ENCODE results near the gene RXRG. TPM values are rescaled to one million over a fixed set of nuclear protein-coding genes. Genes with fewer than 3 reads are reported as not detected.

RXRG gene
- total RNA-seq, 2 donors from 2014 or later = not detected

- Mint-ChIP-seq H3K4me3 (no peak overlapping the region), H3K27me3 (peaks cover 39% of the 10 kb centered on the region), H3K4me1 (no peaks in the 10 kb centered on the region), H3K27ac (no peak overlapping the region), H3K36me3 (ENCODE audit: low read depth) (no peaks in the 10 kb centered on the region), H3K9me3 (no peaks in the 10 kb centered on the region)
- ATAC-seq (replicated peaks) = no peak
Measured at GRCh38 chr1:165383067-165383466, 61.9 kb downstream of the RXRG start.

GRCh38 chr1:165381745-165382505 is 63.0 kb downstream of the RXRG start:
- ATAC-seq (replicated peaks) = no peak
- Mint-ChIP-seq H3K9me3 (no peaks in the 10 kb centered on the region), H3K27ac (no peak overlapping the region), H3K4me3 (no peak overlapping the region), H3K36me3 (ENCODE audit: low read depth) (no peaks in the 10 kb centered on the region), H3K4me1 (peaks cover 3% of the 10 kb centered on the region), H3K27me3 (peaks cover 33% of the 10 kb centered on the region)

GRCh38 chr1:165376811-165377311 is 68.1 kb downstream of the RXRG start:
- no peaks in the 10 kb centered on the region for H3K36me3 Mint-ChIP-seq (ENCODE audit: low read depth)
- no peaks in the 10 kb centered on the region for H3K9me3 Mint-ChIP-seq
- peak overlapping the region; percentile 77 for H3K4me3 Mint-ChIP-seq
- peaks cover 47% of the 10 kb centered on the region for H3K27me3 Mint-ChIP-seq
- H3K4me1 Mint-ChIP-seq = peaks cover 7% of the 10 kb centered on the region
- H3K27ac Mint-ChIP-seq = no peak overlapping the region
- ATAC-seq (replicated peaks) = no peak

- Mint-ChIP-seq H3K27me3 (peaks cover 50% of the 10 kb centered on the region), H3K27ac (no peak overlapping the region), H3K4me1 (peaks cover 7% of the 10 kb centered on the region), H3K4me3 (peak overlapping the region; percentile 77), H3K9me3 (no peaks in the 10 kb centered on the region), H3K36me3 (ENCODE audit: low read depth) (no peaks in the 10 kb centered on the region)
- peak; percentile 83 for ATAC-seq (replicated peaks)
Measured at GRCh38 chr1:165376041-165376810, 68.7 kb downstream of the RXRG start.

- Mint-ChIP-seq H3K4me1 (peaks cover 7% of the 10 kb centered on the region), H3K9me3 (no peaks in the 10 kb centered on the region), H3K36me3 (ENCODE audit: low read depth) (no peaks in the 10 kb centered on the region), H3K27me3 (peaks cover 53% of the 10 kb centered on the region), H3K4me3 (peak overlapping the region; percentile 77), H3K27ac (no peak overlapping the region)
- ATAC-seq (replicated peaks) = no peak
Measured at GRCh38 chr1:165375623-165376022, 69.3 kb downstream of the RXRG start.

- H3K27me3 Mint-ChIP-seq = peaks cover 57% of the 10 kb centered on the region
- H3K4me3 Mint-ChIP-seq = no peak overlapping the region
- H3K36me3 Mint-ChIP-seq (ENCODE audit: low read depth) = no peaks in the 10 kb centered on the region
- ATAC-seq (replicated peaks) = no peak
- peaks cover 3% of the 10 kb centered on the region for H3K4me1 Mint-ChIP-seq
- no peaks in the 10 kb centered on the region for H3K9me3 Mint-ChIP-seq
- no peak overlapping the region for H3K27ac Mint-ChIP-seq
Measured at GRCh38 chr1:165371588-165372225, 73.2 kb downstream of the RXRG start.

- no peaks in the 10 kb centered on the region for H3K9me3 Mint-ChIP-seq
- no peaks in the 10 kb centered on the region for H3K4me1 Mint-ChIP-seq
- H3K4me3 Mint-ChIP-seq = no peak overlapping the region
- H3K36me3 Mint-ChIP-seq (ENCODE audit: low read depth) = no peaks in the 10 kb centered on the region
- H3K27ac Mint-ChIP-seq = no peak overlapping the region
- peaks cover 55% of the 10 kb centered on the region for H3K27me3 Mint-ChIP-seq
- peak; percentile 40 for ATAC-seq (replicated peaks)
Measured at GRCh38 chr1:165369255-165369848, 75.6 kb downstream of the RXRG start.

GRCh38 chr1:165367375-165367993 is 77.4 kb downstream of the RXRG start:
- Mint-ChIP-seq H3K36me3 (ENCODE audit: low read depth) (no peaks in the 10 kb centered on the region), H3K27ac (no peak overlapping the region), H3K4me1 (no peaks in the 10 kb centered on the region), H3K4me3 (no peak overlapping the region), H3K27me3 (peaks cover 53% of the 10 kb centered on the region), H3K9me3 (no peaks in the 10 kb centered on the region)
- ATAC-seq (replicated peaks) = peak; percentile 31

GRCh38 chr1:165365341-165365740 is 79.6 kb downstream of the RXRG start:
- H3K27me3 Mint-ChIP-seq = peaks cover 45% of the 10 kb centered on the region
- H3K9me3 Mint-ChIP-seq = no peaks in the 10 kb centered on the region
- H3K27ac Mint-ChIP-seq = no peak overlapping the region
- no peaks in the 10 kb centered on the region for H3K4me1 Mint-ChIP-seq
- no peak overlapping the region for H3K4me3 Mint-ChIP-seq
- ATAC-seq (replicated peaks) = no peak
- no peaks in the 10 kb centered on the region for H3K36me3 Mint-ChIP-seq (ENCODE audit: low read depth)

- H3K36me3 Mint-ChIP-seq (ENCODE audit: low read depth) = no peaks in the 10 kb centered on the region
- H3K4me1 Mint-ChIP-seq = no peaks in the 10 kb centered on the region
- peak; percentile 44 for ATAC-seq (replicated peaks)
- no peak overlapping the region for H3K4me3 Mint-ChIP-seq
- no peak overlapping the region for H3K27ac Mint-ChIP-seq
- no peaks in the 10 kb centered on the region for H3K9me3 Mint-ChIP-seq
- H3K27me3 Mint-ChIP-seq = peaks cover 48% of the 10 kb centered on the region
Measured at GRCh38 chr1:165364568-165365133, 80.3 kb downstream of the RXRG start.

- Mint-ChIP-seq H3K9me3 (no peaks in the 10 kb centered on the region), H3K27ac (no peak overlapping the region), H3K27me3 (peaks cover 72% of the 10 kb centered on the region), H3K36me3 (ENCODE audit: low read depth) (no peaks in the 10 kb centered on the region), H3K4me3 (no peak overlapping the region), H3K4me1 (no peaks in the 10 kb centered on the region)
- ATAC-seq (replicated peaks) = no peak
Measured at GRCh38 chr1:165356876-165357275, 88.0 kb downstream of the RXRG start.

- ATAC-seq (replicated peaks) = no peak
- peaks cover 72% of the 10 kb centered on the region for H3K27me3 Mint-ChIP-seq
- H3K36me3 Mint-ChIP-seq (ENCODE audit: low read depth) = no peaks in the 10 kb centered on the region
- H3K27ac Mint-ChIP-seq = no peak within 1 kb of the TSS
- no peaks in the 10 kb centered on the region for H3K4me1 Mint-ChIP-seq
- no peaks in the 10 kb centered on the region for H3K9me3 Mint-ChIP-seq
- no peak within 1 kb of the TSS for H3K4me3 Mint-ChIP-seq
Measured at GRCh38 chr1:165355977-165356811, 88.7 kb downstream of the RXRG start, which contains the start of gene LMX1A. LMX1A (minus strand) TSS chr1:165356715; CDS start chr1:165355559, 1,156 bp downstream.

Measured in activated T-helper 17 cell treated with anti-CD3 and anti-CD28 coated beads, Interleukin-2, amount 50 U/mL, for 72 hours (primary cell).